Subcutaneous abdominal adipose tissue (tissue), 5 donors: ENCODE results near the gene MAST2.

ENCODE experiments used
- H3K27ac ChIP-seq: one replicate; pipeline ENCODE4 v1.7.0; 2013; ENCODE audit warnings: low read depth, mild to moderate bottlenecking, inconsistent platforms, low read length, moderate library complexity
- H3K27me3 ChIP-seq, 5 donors: one replicate each; pipeline ENCODE4 v1.7.0; 2013; ENCODE audit warnings: low read length in 5 of 5, inconsistent platforms in 1 of 5; ENCODE audit not compliant: control insufficient read depth in 5 of 5, insufficient read depth in 4 of 5
- H3K36me3 ChIP-seq, 5 donors: one replicate each; pipeline ENCODE4 v1.7.0; 2013; ENCODE audit warnings: low read length in 5 of 5; ENCODE audit not compliant: control insufficient read depth in 5 of 5, insufficient read depth in 5 of 5
- H3K4me1 ChIP-seq, 5 donors: one replicate each; pipeline ENCODE4 v1.7.0; 2013; ENCODE audit warnings: low read length in 5 of 5, mild to moderate bottlenecking in 3 of 5, moderate library complexity in 1 of 5; ENCODE audit not compliant: control insufficient read depth in 5 of 5, insufficient read depth in 5 of 5
- H3K4me3 ChIP-seq, 5 donors: one replicate each; pipeline ENCODE4 v1.7.0; 2013; ENCODE audit warnings: low read length in 5 of 5, low read depth in 1 of 5
- H3K9ac ChIP-seq, 5 donors: one replicate each; pipeline ENCODE4 v1.7.0; 2013; ENCODE audit warnings: low read length in 5 of 5, mild to moderate bottlenecking in 4 of 5, moderate library complexity in 3 of 5
- H3K9me3 ChIP-seq, 5 donors: one replicate each; pipeline ENCODE4 v1.7.0; 2013; ENCODE audit warnings: low read length in 5 of 5; ENCODE audit not compliant: control insufficient read depth in 5 of 5
- donor health status: healthy.
- donor health status: healthy.
- donor health status: healthy.
- donor health status: healthy.
- donor health status: healthy.

MAST2 gene

GRCh38 chr1:45911634-45912033 lies 108.2 kb downstream of the MAST2 start:
- no peak overlapping the region for H3K27ac ChIP-seq
- H3K9me3 ChIP-seq, result no peaks in the 10 kb centered on the region
- H3K9ac ChIP-seq, result no peak overlapping the region
- peaks cover 0 to 16% (median 4%) of the 10 kb centered on the region in 5 donors for H3K4me1 ChIP-seq
- no peak overlapping the region for H3K4me3 ChIP-seq
- H3K36me3 ChIP-seq, result no peaks in the 10 kb centered on the region
- H3K27me3 ChIP-seq, result no peaks in the 10 kb centered on the region

GRCh38 chr1:45913183-45913683 lies 109.8 kb downstream of the MAST2 start:
- H3K27ac ChIP-seq, result no peak overlapping the region
- no peaks in the 10 kb centered on the region for H3K27me3 ChIP-seq
- H3K9me3 ChIP-seq, result no peaks in the 10 kb centered on the region
- no peak overlapping the region for H3K9ac ChIP-seq
- H3K4me1 ChIP-seq, result peaks cover 0 to 16% (median 4%) of the 10 kb centered on the region in 5 donors
- H3K4me3 ChIP-seq, result no peak overlapping the region
- H3K36me3 ChIP-seq, result no peaks in the 10 kb centered on the region

GRCh38 chr1:45913731-45914501 lies 110.5 kb downstream of the MAST2 start:
- H3K4me1 ChIP-seq, result peaks cover 0 to 16% (median 4%) of the 10 kb centered on the region in 5 donors
- H3K27ac ChIP-seq, result no peak overlapping the region
- no peaks in the 10 kb centered on the region for H3K9me3 ChIP-seq
- no peak overlapping the region for H3K4me3 ChIP-seq
- no peaks in the 10 kb centered on the region for H3K27me3 ChIP-seq
- H3K9ac ChIP-seq, result no peak overlapping the region
- no peaks in the 10 kb centered on the region for H3K36me3 ChIP-seq

GRCh38 chr1:45914836-45915235 lies 111.4 kb downstream of the MAST2 start:
- peaks cover 0 to 16% (median 4%) of the 10 kb centered on the region in 5 donors for H3K4me1 ChIP-seq
- no peak overlapping the region for H3K9ac ChIP-seq
- H3K27ac ChIP-seq, result no peak overlapping the region
- H3K4me3 ChIP-seq, result no peak overlapping the region
- H3K9me3 ChIP-seq, result no peaks in the 10 kb centered on the region
- H3K27me3 ChIP-seq, result no peaks in the 10 kb centered on the region
- no peaks in the 10 kb centered on the region for H3K36me3 ChIP-seq

- H3K4me1 ChIP-seq, result no peaks in the 10 kb centered on the region
- no peaks in the 10 kb centered on the region for H3K36me3 ChIP-seq
- H3K4me3 ChIP-seq, result no peak overlapping the region
- no peak overlapping the region for H3K9ac ChIP-seq
- no peak overlapping the region for H3K27ac ChIP-seq
- H3K27me3 ChIP-seq, result no peaks in the 10 kb centered on the region
- H3K9me3 ChIP-seq, result no peaks in the 10 kb centered on the region
These were observed 119.0 kb downstream of the MAST2 start for GRCh38 chr1:45922374-45922773.

GRCh38 chr1:45922813-45923212 lies 119.4 kb downstream of the MAST2 start:
- Histone ChIP-seq H3K9ac (no peak overlapping the region), H3K4me1 (no peaks in the 10 kb centered on the region), H3K36me3 (no peaks in the 10 kb centered on the region), H3K27me3 (no peaks in the 10 kb centered on the region), H3K27ac (no peak overlapping the region), H3K9me3 (no peaks in the 10 kb centered on the region), H3K4me3 (no peak overlapping the region)

- Histone ChIP-seq H3K9ac (no peak overlapping the region), H3K9me3 (no peaks in the 10 kb centered on the region), H3K27ac (no peak overlapping the region), H3K27me3 (no peaks in the 10 kb centered on the region), H3K36me3 (no peaks in the 10 kb centered on the region), H3K4me1 (no peaks in the 10 kb centered on the region), H3K4me3 (no peak overlapping the region)
These were observed 119.9 kb downstream of the MAST2 start for GRCh38 chr1:45923343-45923742.

- Histone ChIP-seq H3K4me1 (no peaks in the 10 kb centered on the region), H3K36me3 (no peaks in the 10 kb centered on the region), H3K27ac (no peak overlapping the region), H3K27me3 (no peaks in the 10 kb centered on the region), H3K9me3 (no peaks in the 10 kb centered on the region), H3K9ac (no peak overlapping the region), H3K4me3 (no peak overlapping the region)
These were observed 121.3 kb downstream of the MAST2 start for GRCh38 chr1:45924736-45925135.

- no peak overlapping the region for H3K27ac ChIP-seq
- no peak overlapping the region for H3K9ac ChIP-seq
- no peaks in the 10 kb centered on the region for H3K36me3 ChIP-seq
- H3K4me3 ChIP-seq, result no peak overlapping the region
- H3K4me1 ChIP-seq, result no peaks in the 10 kb centered on the region
- no peaks in the 10 kb centered on the region for H3K9me3 ChIP-seq
- H3K27me3 ChIP-seq, result no peaks in the 10 kb centered on the region
These were observed 122.4 kb downstream of the MAST2 start for GRCh38 chr1:45925728-45926287.

- Histone ChIP-seq H3K27me3 (no peaks in the 10 kb centered on the region), H3K9ac (no peak overlapping the region), H3K9me3 (no peaks in the 10 kb centered on the region), H3K4me1 (no peaks in the 10 kb centered on the region), H3K27ac (no peak overlapping the region), H3K36me3 (no peaks in the 10 kb centered on the region), H3K4me3 (no peak overlapping the region)
These were observed 122.9 kb downstream of the MAST2 start for GRCh38 chr1:45926330-45926729.
